ENCODE data around the gene MRTFA.
"Not testable (repeated sequence)": the region's sequence is repeated elsewhere in the genome, so short reads cannot be mapped to it uniquely, and the experiment has no call there.

Gene MRTFA

GRCh38 chr22:40659166-40659565 lies 22.6 kb upstream of the MRTFA start:
- no peak for DNase-seq

GRCh38 chr22:40656651-40657050 lies 20.1 kb upstream of the MRTFA start:
- not testable (repeated sequence) for DNase-seq

GRCh38 chr22:40655941-40656340 lies 19.4 kb upstream of the MRTFA start:
- not testable (repeated sequence) for DNase-seq

- no peak for DNase-seq
Measured at GRCh38 chr22:40654522-40655167, 18.1 kb upstream of the MRTFA start.

GRCh38 chr22:40653361-40653760 lies 16.8 kb upstream of the MRTFA start:
- no peak for DNase-seq

- peak; percentile 33 to 85 (median 58) for DNase-seq
Measured at GRCh38 chr22:40651563-40652501, 15.3 kb upstream of the MRTFA start.

- DNase-seq: no peak
Measured at GRCh38 chr22:40651057-40651456, 14.5 kb upstream of the MRTFA start.

GRCh38 chr22:40648386-40648785 lies 11.9 kb upstream of the MRTFA start:
- DNase-seq: no peak

GRCh38 chr22:40645579-40646197 lies 9.2 kb upstream of the MRTFA start:
- DNase-seq: no peak

GRCh38 chr22:40642316-40642715 lies 5.8 kb upstream of the MRTFA start:
- no peak for DNase-seq

GRCh38 chr22:40641269-40641668 lies 4.8 kb upstream of the MRTFA start:
- no peak for DNase-seq

- no peak for DNase-seq
Measured at GRCh38 chr22:40638261-40638660, 1.7 kb upstream of the MRTFA start.

- DNase-seq: peak in 4 of 5 experiments; percentile 22 to 68 (median 42)
Measured at GRCh38 chr22:40637183-40638150, 948 bp upstream of the MRTFA start.

- DNase-seq: peak in 1 of 5 experiments; percentile 9
Measured at GRCh38 chr22:40635940-40636379, 559 bp downstream of the MRTFA start.

- no peak for DNase-seq
Measured at GRCh38 chr22:40635043-40635939, 1.2 kb downstream of the MRTFA start.

GRCh38 chr22:40634119-40634903 lies 2.2 kb downstream of the MRTFA start:
- DNase-seq: no peak

GRCh38 chr22:40633036-40633435 lies 3.5 kb downstream of the MRTFA start:
- DNase-seq: no peak

- no peak for DNase-seq
Measured at GRCh38 chr22:40631925-40632324, 4.6 kb downstream of the MRTFA start.

GRCh38 chr22:40628354-40629042 lies 8.0 kb downstream of the MRTFA start:
- DNase-seq: no peak

- DNase-seq: no peak
Measured at GRCh38 chr22:40627612-40628011, 8.9 kb downstream of the MRTFA start.
